Sigmoid colon (tissue), 7 donors: ENCODE data around the gene BRD4. TPM values are rescaled to one million over a fixed set of nuclear protein-coding genes. Genes with fewer than 3 reads are reported as not detected.

ENCODE experiments used
- DNase-seq: peaks from one replicate; pipeline ENCODE4 v3.0.0-alpha.2; 2019
- H3K27ac ChIP-seq, 4 donors: fragments of 200-600 bp; sonication (generic); one replicate each; pipeline ENCODE4 v1.5.1; 2016 to 2019; ENCODE audit warnings: mild to moderate bottlenecking in 1 of 4
- H3K27me3 ChIP-seq, 3 donors: fragments of 200-600 bp; sonication (generic); one replicate each; pipeline ENCODE4 v1.5.1; 2019; ENCODE audit warnings: mild to moderate bottlenecking in 1 of 3
- H3K36me3 ChIP-seq, 4 donors: fragments of 200-600 bp; sonication (generic); one replicate each; pipeline ENCODE4 v1.5.1; 2016 to 2019
- H3K4me1 ChIP-seq, 4 donors: fragments of 200-600 bp; sonication (generic); one replicate each; pipeline ENCODE4 v1.5.1; 2017 to 2019
- H3K4me3 ChIP-seq, 4 donors: fragments of 200-600 bp; sonication (generic); one replicate each; pipeline ENCODE4 v1.5.1; 2017 to 2019; ENCODE audit warnings: mild to moderate bottlenecking in 2 of 4, moderate library complexity in 1 of 4
- H3K9me3 ChIP-seq, 4 donors: fragments of 200-600 bp in 3 of 4; sonication (generic) in 3 of 4; one replicate each; pipeline versions ENCODE4 v1.5.1 to v1.6.1; 2013 to 2019
- CTCF ChIP-seq, 4 experiments: fragments of 450-650 bp in 3 of 4; fragments of 200-600 bp in 1 of 4; IDR thresholded peaks; one replicate each; pipeline ENCODE4 v1.5.1; 2016 to 2019; ENCODE audit warnings: antibody characterized with exemption in 4 of 4, mild to moderate bottlenecking in 3 of 4, moderate library complexity in 2 of 4
- EP300 ChIP-seq, 4 donors: sonication (generic); formaldehyde crosslinking; IDR thresholded peaks; one replicate each; pipeline ENCODE4 v1.6.1; 2017; ENCODE audit warnings: antibody characterized with exemption in 4 of 4
- POLR2A ChIP-seq, 2 donors: fragments of 450-650 bp; IDR thresholded peaks; one replicate each; pipeline ENCODE4 v1.6.1; 2016; ENCODE audit warnings: antibody characterized with exemption in 2 of 2, mild to moderate bottlenecking in 2 of 2, moderate library complexity in 2 of 2
- POLR2AphosphoS5 ChIP-seq, 4 donors: sonication (generic); formaldehyde crosslinking; IDR thresholded peaks; one replicate each; pipeline ENCODE4 v1.6.1; 2017; ENCODE audit warnings: antibody characterized with exemption in 4 of 4
- WGBS, 2 donors: extraction: QIAGEN DNeasy Blood & Tissue Kit; methylation state at CpG; one replicate each; pipeline ENCODE4 v1.1.7; 2013; 5-methylcytosine and 5-hydroxymethylcytosine counted together
- intact Hi-C: fragments of 100-400 bp; cut with DNase I; formaldehyde crosslinking; loops from one replicate; pipeline ENCODE4 v1.15.1; 2023
- polyA plus RNA-seq, 3 donors: library from polyadenylated mRNA; stranded (reverse); fragments of 200-250 nt; gene quantifications; one replicate each; pipeline ENCODE4 v1.2.3, GENCODE V29; 2013
- total RNA-seq, 4 donors: library from RNA; depleted of rRNA; stranded (reverse); fragments of >200 nt; gene quantifications; one replicate each; pipeline ENCODE4 v1.1.0, GENCODE V29; 2016
- donor health status: healthy with polysubstance abuse.
- donor health status: Bipolar disorder and iron deficiency.
- donor health status: healthy.

Gene BRD4
- total and polyA plus RNA-seq, 7 donors = 9.0 to 43.8 (median 20.1) TPM

GRCh38 chr19:15244106-15244803, 88.1 kb downstream of the BRD4 start:
- Histone ChIP-seq H3K27ac (peak overlapping the region in 2 of 4 donors; percentile 7 to 87), H3K27me3 (no peaks in the 10 kb centered on the region), H3K36me3 (peaks cover 24 to 90% (median 51%) of the 10 kb centered on the region in 4 donors), H3K4me3 (no peak overlapping the region), H3K4me1 (peaks cover 0 to 37% (median 25%) of the 10 kb centered on the region in 4 donors), H3K9me3 (no peaks in the 10 kb centered on the region)
- intact Hi-C loops = no loop called here
- no peak for DNase-seq
- TF ChIP-seq EP300 (IDR thresholded peaks at IDR 0.05) (no peak), POLR2A (IDR thresholded peaks at IDR 0.05) (no peak), CTCF (IDR thresholded peaks at IDR 0.05) (no peak)
- 91 to 94% methylated on average over 24 of the region's 24 CpGs for WGBS, 2 donors

- WGBS, 2 donors = 91 to 94% methylated on average over 17 of the region's 17 CpGs
- Histone ChIP-seq H3K36me3 (peaks cover 33 to 96% (median 60%) of the 10 kb centered on the region in 4 donors), H3K9me3 (no peaks in the 10 kb centered on the region), H3K27me3 (no peaks in the 10 kb centered on the region), H3K4me3 (no peak overlapping the region), H3K4me1 (peaks cover 0 to 28% (median 17%) of the 10 kb centered on the region in 4 donors), H3K27ac (no peak overlapping the region)
- DNase-seq = no peak
- intact Hi-C loops = no loop called here
- TF ChIP-seq POLR2AphosphoS5 (IDR thresholded peaks at IDR 0.05) (no peak), EP300 (IDR thresholded peaks at IDR 0.05) (no peak), POLR2A (IDR thresholded peaks at IDR 0.05) (no peak), CTCF (IDR thresholded peaks at IDR 0.05) (no peak)
Measured at GRCh38 chr19:15243236-15243957, 88.9 kb downstream of the BRD4 start.

GRCh38 chr19:15241259-15241910, 91.0 kb downstream of the BRD4 start:
- no peak for DNase-seq
- no peaks in the 10 kb centered on the region for H3K9me3 ChIP-seq
- peaks cover 44 to 95% (median 64%) of the 10 kb centered on the region in 4 donors for H3K36me3 ChIP-seq
- 90 to 91% methylated on average over 9 of the region's 9 CpGs for WGBS, 2 donors
- H3K27ac ChIP-seq = no peak overlapping the region
- intact Hi-C loops = no loop called here
- no peak for TF ChIP-seq POLR2AphosphoS5 (IDR thresholded peaks at IDR 0.05)
- no peak for TF ChIP-seq CTCF (IDR thresholded peaks at IDR 0.05)
- no peak for TF ChIP-seq POLR2A (IDR thresholded peaks at IDR 0.05)
- no peak for TF ChIP-seq EP300 (IDR thresholded peaks at IDR 0.05)
- no peak overlapping the region for H3K4me3 ChIP-seq
- H3K4me1 ChIP-seq = peaks cover 0 to 8% (median 0%) of the 10 kb centered on the region in 4 donors
- no peaks in the 10 kb centered on the region for H3K27me3 ChIP-seq

GRCh38 chr19:15240515-15240914, 91.8 kb downstream of the BRD4 start:
- TF ChIP-seq EP300 (IDR thresholded peaks at IDR 0.05) = no peak
- no peak for TF ChIP-seq CTCF (IDR thresholded peaks at IDR 0.05)
- no peak for TF ChIP-seq POLR2A (IDR thresholded peaks at IDR 0.05)
- no peak for TF ChIP-seq POLR2AphosphoS5 (IDR thresholded peaks at IDR 0.05)
- 92 to 95% methylated on average over 9 of the region's 9 CpGs for WGBS, 2 donors
- intact Hi-C loops = no loop called here
- H3K36me3 ChIP-seq = peaks cover 46 to 94% (median 66%) of the 10 kb centered on the region in 4 donors
- H3K4me3 ChIP-seq = no peak overlapping the region
- H3K4me1 ChIP-seq = peaks cover 0 to 4% (median 1%) of the 10 kb centered on the region in 4 donors
- no peak for DNase-seq
- no peaks in the 10 kb centered on the region for H3K27me3 ChIP-seq
- no peaks in the 10 kb centered on the region for H3K9me3 ChIP-seq
- no peak overlapping the region for H3K27ac ChIP-seq
